Measurements from ENCODE around the gene NXPH3. TPM values are rescaled to one million over a fixed set of nuclear protein-coding genes. Genes with fewer than 3 reads are reported as not detected.

NXPH3 gene
- total and polyA plus RNA-seq, 2 donors (not counting 3 experiments of a cell fraction or from before 2014, with no cell fraction given), result 1.7 to 2.0 TPM

GRCh38 chr17:49549311-49549605, 26.4 kb upstream of the NXPH3 start:
- ChIA-PET POLR2A (no interaction called here), CTCF (interaction anchor here (1.2 kb wide), 1 partner anchor 53 kb away, joined by 3 read pairs; no protein-coding TSS in a partner anchor)
- dilution Hi-C loops (cut with MboI; ENCODE audit: extremely low pct_ligation_motif_present, low sequenced_read_pairs) (no loop called here), intact Hi-C loops (cut with micrococcal nuclease) (loop anchor here (2.0 kb wide), 1 partner anchor 234 kb away; no protein-coding TSS in a partner anchor)
- Histone ChIP-seq H3K4me2 (ENCODE audit: insufficient read depth, low read length) (no peak overlapping the region), H3K9ac (replicated peaks; ENCODE audit: extremely low read depth, insufficient read depth, low read length) (no peak overlapping the region), H3K27me3 (ENCODE audit: control insufficient read depth in 2 of 2, insufficient read depth in 2 of 2, low read length in 2 of 2) (no peaks in the 10 kb centered on the region), H4K20me1 (replicated peaks; ENCODE audit: control insufficient read depth, extremely low read depth, insufficient read depth, low read length) (no peaks in the 10 kb centered on the region), H3K9me1 (replicated peaks; ENCODE audit: control insufficient read depth, extremely low read depth, insufficient read depth, low read length) (no peaks in the 10 kb centered on the region), H3K9me3 (replicated peaks; ENCODE audit: control insufficient read depth, insufficient read depth, low read length) (no peaks in the 10 kb centered on the region), H3K36me3 (ENCODE audit: control insufficient read depth in 2 of 2, extremely low read depth in 1 of 2, insufficient read depth in 2 of 2, low read length in 2 of 2) (no peaks in the 10 kb centered on the region), H2AFZ (ENCODE audit: low read depth, low read length) (no peak overlapping the region), H3K79me2 (ENCODE audit: control insufficient read depth, insufficient read depth, low read length) (no peaks in the 10 kb centered on the region), H3K4me1 (ENCODE audit: control insufficient read depth, extremely low read depth, insufficient read depth, low read length) (no peaks in the 10 kb centered on the region), H3K4me3 (replicated peaks in 1 of 3; ENCODE audit: insufficient read depth in 1 of 3, low read depth in 1 of 3, low read length in 3 of 3) (no peak overlapping the region), H3K27ac (ENCODE audit: insufficient read depth, low read depth, low read length) (no peak overlapping the region)
- DNase-seq (ENCODE audit: low read depth, low spot score) (no peak), FAIRE-seq (no peak)
- no peak for TF ChIP-seq MYC (IDR thresholded peaks at IDR 0.05; ENCODE audit: low read depth, low read length)
- TF ChIP-seq GATA2 (IDR thresholded peaks at IDR 0.05; ENCODE audit: insufficient read depth, insufficient read length, low read depth, low read length), result no peak
- no peak for TF ChIP-seq EZH2 (IDR thresholded peaks at IDR 0.05; ENCODE audit: borderline replicate concordance, low read depth, low read length, severe bottlenecking)
- no peak for TF ChIP-seq JUN (IDR thresholded peaks at IDR 0.05; ENCODE audit: borderline replicate concordance, insufficient read depth, insufficient read length, low read depth)
- TF ChIP-seq POLR2AphosphoS5 (IDR thresholded peaks at IDR 0.05; ENCODE audit: insufficient read depth, low read depth, low read length), result no peak
- TF ChIP-seq FOS (IDR thresholded peaks at IDR 0.05; ENCODE audit: borderline replicate concordance, insufficient read depth, low read length), result no peak
- no peak for TF ChIP-seq CTCF (IDR thresholded peaks at IDR 0.05; ENCODE audit: extremely low read depth in 1 of 2, insufficient read depth in 1 of 2, low read depth in 1 of 2, low read length in 2 of 2)
- TF ChIP-seq MAX (IDR thresholded peaks at IDR 0.05; ENCODE audit: insufficient read depth, insufficient read length), result no peak
- no peak for TF ChIP-seq POLR2A (IDR thresholded peaks at IDR 0.05; ENCODE audit: low read depth, low read length)
- BruUV-seq (replicated peaks), result no TSS peak

Data from endothelial cell of umbilical vein (primary cell).